Activated CD8-positive, alpha-beta memory T cell treated with anti-CD3 and anti-CD28 coated beads for 24 hours (primary cell): ENCODE data around the gene ANKRD11.
"Not testable (repeated sequence)": the region's sequence is repeated elsewhere in the genome, so short reads cannot be mapped to it uniquely, and the experiment has no call there.

ENCODE experiments used
- DNase-seq: peaks from one replicate; pipeline ENCODE4 v3.0.0-alpha.2; 2020

ANKRD11 gene

DNA sequence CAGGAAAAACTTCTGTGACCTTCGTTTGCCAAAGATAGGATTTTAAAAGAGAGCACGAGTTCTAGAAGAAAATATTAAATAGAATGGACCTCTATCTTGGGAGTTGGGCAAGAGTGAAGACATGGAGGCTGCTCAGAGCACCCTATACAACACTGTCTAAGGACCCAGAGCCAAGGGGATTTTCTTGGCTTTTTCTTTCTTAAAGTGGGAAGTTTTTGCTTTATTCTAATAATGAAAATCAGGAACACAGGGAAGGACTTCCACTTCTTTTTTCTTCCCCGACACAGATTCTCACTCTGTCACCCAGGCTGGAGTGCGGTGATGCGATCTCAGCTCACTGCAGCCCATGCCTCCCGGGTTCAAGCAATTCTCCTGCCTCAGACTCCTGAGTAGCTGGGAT, 178.7 kb downstream of the ANKRD11 start:
- DNase-seq = no peak

DNA sequence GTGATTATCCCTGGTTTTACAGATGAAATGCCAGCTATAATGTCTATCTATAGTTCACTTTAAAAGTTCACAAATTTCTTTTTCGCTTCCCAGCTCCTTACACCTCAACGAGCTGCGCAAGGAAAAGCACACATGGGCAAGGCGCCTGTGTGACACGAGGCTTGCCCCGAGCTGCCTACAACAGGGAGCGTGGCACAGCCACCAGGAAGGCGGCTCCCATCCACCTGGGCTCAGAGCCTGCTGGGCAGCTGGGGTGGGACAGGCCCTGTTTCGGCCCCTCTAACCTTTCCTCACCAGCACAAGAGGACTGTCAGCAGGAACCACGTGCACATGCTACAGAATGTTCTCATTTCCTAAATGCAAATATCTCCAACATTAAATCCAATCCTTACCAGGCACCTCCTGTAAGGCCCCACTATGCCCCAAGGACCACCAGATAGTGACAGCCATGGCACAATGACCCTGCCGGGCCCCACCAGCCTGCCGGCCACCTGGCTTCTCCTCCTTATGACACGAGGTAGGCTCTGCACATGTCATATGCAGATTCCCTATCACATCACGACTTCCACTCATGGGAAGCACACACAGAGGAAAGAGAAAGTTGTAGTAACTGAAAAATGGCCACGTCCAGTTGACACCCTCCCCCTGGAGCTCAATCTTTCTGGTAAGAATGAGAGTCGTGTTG, 180.8 kb downstream of the ANKRD11 start:
- DNase-seq = no peak

DNA sequence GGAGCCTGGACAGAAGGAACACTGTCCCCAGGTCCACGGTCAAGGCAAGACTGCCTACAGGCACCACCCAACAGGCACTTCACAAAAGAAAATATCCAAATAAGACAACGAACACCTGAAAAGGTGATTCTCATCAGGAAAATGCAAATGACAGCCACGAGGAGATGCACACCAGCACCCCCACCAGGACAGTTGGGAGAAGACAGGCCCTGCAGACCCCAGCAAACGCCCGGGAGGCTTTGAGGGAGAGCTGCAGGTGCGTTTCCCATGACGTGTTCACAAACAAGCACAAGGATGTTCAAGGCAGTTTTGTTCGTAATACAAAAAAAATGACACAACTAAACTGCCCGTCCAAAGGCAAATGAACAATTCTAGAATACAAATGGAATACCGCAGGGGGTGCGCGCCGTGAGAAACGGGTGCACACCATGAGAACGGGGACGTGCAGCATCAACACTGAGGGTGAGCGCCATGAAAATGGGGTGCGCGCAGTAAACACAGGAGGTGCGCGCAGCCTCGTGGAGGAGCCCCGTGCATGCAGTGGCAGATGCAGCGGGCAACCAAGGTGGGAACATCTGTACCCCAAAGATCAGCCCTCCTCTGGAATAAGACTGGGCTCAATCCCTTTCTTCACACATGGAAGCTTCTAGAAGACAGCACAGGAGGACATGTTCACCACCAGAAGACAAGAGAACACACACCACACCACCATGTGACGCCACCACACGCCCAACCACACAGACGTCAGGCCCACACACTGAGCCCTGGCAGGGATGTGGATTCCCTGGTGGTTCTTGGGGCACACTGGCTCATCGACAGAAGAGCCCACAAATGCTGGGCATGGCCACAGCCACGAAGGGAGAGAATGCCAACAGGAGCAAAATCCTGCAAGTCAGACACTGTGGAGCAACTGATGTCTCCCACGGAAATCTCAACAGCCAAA, 181.7 kb downstream of the ANKRD11 start:
- peak; percentile 73 for DNase-seq

DNA sequence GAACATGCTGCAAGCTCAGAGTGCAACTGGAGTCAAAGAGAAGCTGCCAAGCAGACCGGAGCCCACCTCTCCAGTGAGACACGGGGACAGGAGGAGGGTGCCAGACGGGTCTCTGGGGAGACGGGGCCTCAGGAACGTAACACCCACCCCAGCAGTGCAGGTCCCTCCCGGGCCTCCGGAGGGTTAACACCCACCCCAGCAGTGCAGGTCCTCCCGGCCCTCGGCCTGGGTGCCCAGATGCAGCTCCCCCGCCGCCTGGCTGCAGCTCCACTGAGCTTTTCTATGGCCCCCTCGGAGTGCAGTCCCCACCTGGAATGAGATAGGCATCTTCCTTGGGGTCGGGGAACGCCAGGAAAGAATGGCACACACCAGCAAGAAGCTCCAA, 182.9 kb downstream of the ANKRD11 start:
- DNase-seq = no peak

DNA sequence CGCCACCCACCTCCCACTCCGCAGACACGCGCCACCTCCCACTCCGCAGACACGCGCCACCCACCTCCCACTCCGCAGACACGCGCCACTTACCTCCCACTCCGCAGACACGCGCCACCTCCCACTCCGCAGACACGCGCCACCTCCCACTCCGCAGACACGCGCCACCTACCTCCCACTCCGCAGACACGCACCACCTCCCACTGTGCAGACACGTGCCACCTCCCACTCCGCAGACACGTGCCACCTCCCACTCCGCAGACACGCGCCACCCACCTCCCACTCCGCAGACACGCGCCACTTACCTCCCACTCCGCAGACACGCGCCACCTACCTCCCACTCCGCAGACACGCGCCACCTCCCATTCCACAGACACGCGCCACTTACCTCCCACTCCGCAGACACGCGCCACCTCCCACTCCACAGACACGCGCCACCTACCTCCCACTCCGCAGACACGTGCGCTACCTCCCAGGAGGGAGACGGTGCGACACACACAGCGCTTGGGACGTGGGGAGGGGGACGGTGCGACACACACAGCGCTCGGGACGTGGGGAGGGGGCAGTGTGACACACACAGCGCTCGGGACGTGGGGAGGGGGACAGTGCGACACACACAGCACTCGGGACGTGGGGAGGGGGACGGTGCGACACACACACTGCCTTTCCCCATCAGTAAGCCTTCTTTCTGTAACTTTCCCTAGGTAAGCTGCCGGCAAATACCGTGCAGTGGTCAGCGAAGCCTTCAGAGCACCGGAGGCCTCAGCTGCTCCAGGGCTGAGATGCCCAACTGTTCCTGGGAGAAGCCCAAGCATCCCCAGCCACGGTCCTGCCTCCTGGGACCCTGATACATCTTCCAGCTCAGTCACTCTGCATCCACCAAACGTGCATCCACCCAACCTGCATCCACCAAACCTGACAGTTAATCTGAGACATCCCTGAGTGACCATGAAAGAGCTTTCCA, 183.6 kb downstream of the ANKRD11 start:
- not testable (repeated sequence) for DNase-seq

DNA sequence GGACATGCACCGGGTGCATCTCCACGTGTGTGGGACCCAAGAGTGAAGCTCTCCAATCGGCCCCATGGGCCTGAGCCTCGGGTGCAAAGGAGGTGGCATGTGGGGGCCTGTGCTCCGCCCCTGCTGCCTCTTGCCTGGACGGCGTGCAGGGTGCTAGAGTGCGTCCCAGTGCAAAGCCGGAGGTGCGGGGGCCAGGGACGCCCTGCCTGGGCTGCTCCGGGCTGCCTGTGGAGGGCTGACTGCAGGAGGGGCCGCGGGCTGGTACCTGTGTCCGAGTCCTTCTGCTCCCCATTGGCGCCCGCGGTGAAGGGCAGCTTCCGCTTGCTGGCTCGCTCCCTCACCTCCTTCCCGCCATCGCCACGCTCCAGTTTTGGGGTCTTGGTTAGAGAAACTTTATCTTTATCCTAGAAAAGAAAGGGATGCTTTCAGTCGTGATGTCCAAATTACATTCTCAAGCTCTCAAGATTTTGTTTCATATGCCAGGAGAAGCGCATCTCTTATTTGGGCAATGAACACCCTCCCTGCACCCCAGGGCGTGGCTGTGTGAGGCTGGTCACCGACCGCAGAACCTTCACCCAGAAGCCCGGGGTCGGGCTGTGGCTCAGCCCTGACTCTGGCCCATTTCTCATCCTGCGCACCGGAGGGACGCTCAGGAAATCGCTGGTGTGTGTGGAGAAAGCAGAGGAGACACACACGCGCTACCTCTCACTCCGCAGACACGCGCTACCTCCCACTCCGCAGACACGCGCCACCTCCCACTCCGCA, 185.2 kb downstream of the ANKRD11 start:
- no peak for DNase-seq

DNA sequence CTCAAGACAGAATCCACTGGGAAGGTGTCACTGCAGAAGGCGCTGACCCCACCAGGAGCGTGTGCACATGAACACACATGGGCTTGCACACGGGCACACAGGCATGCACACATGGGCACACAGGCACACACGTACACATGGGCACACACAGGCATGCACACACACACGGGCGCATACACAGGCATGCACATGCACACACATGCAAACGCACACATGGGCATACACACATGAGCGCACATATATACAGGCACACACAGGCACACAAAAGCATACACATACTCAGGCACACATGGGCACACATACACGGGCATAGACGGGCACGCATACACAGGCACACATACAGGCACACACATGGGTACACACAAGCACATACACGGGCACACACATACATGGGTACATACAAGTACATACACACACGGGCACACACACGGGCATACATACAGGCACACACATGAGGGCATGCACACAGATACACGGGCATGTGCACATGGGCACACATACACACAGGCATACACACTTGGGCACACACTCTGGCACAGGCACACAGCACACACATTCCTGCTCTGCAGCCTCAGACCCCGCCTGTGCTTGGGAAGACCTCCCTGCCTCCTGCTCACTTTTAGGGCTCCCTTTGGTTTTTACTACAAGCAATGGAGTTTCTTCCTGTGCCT, 186.0 kb downstream of the ANKRD11 start:
- no peak for DNase-seq

DNA sequence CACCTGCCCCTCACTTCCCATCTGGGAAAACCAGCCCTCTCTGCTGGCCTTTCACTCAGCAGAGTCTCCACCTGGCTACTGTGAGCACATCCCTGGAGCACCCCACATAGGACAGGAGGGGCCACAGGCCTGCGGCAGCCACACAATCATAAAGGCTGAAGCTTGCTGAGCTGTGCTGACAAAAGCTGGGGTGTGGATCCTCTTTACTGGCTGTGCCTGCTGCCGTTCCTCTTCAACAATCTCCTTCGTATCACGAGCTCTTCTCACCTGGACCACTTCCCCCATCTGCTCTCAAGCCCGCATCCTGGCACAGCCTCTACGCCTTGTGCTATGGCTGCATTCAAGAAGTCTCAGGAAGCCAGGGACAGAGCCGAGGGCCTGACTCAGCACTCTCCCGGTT, 186.7 kb downstream of the ANKRD11 start:
- no peak for DNase-seq

DNA sequence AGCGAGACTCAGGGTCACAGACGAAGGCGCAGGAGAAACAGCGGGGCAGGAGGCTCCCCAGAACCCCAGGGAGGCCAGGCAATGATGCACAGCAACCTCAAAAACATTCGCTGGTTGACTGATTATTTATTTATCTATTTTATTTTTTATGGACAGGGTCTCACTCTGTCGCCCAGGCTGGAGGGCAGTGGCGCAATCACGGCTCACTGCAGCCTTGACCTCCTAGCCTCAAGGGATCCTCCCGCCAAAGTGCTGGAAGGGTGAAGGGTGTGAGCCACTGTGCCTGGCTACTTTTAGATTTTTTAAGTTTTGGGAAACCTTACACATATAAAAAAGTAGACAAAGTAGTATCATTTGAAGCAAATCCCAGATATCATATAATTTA, 189.4 kb downstream of the ANKRD11 start:
- DNase-seq = no peak

DNA sequence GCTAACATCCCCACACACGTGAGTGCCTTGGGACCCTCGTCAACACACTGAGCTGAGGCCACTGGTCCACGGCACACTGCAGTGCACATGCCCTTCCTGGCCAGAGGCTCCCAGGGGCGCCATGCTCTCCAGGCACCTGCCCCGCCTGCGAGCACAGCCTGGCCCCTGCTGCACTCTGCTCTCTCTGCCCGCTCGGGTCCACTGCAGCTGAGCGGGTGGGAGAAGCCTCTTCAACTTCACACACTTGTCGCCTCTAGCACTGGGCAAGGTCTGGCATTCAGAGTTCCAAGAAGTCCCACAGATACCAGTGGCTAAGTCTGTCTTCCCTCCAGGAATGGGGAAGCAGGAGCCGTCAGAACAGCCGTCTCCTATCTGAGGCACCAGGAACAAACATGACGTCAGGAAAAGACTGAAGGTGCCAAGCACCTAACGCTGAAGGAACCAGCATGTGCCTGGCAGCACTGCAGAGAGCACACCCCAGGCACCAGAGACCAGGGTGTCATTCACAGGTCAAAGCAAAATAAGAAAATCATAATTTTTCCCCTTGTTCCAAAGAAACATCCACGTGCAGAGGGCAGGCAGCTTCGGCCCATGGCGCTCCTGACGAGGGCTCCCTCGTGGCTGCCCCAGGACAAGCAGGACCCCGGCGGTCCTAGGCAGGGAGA, 189.9 kb downstream of the ANKRD11 start:
- no peak for DNase-seq

DNA sequence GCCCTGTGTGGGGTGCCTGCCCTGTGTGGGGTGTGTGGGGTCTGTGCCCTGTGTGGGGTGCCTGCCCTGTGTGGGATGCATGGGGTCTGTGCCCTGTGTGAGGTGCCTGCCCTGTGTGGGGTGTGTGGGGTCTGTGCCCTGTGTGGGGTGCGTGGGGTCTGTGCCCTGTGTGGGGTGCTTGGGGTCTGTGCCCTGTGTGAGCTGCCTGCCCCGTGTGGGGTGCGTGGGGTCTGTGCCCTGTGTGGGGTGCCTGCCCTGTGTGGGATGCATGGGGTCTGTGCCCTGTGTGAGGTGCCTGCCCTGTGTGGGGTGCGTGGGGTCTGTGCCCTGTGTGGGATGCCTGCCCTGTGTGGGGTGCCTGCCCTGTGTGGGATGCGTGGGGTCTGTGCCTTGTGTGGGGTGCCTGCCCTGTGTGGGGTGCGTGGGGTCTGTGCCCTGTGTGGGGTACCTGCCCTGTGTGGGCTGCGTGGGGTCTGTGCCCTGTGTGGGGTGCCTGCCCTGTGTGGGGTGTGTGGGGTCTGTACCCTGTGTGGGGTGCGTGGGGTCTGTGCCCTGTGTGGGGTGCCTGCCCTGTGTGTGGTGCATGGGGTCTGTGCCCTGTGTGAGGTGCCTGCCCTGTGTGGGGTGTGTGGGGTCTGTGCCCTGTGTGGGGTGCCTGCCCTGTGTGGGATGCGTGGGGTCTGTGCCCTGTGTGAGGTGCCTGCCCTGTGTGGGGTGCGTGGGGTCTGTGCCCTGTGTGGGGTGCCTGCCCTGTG, 190.8 kb downstream of the ANKRD11 start:
- not testable (repeated sequence) for DNase-seq

DNA sequence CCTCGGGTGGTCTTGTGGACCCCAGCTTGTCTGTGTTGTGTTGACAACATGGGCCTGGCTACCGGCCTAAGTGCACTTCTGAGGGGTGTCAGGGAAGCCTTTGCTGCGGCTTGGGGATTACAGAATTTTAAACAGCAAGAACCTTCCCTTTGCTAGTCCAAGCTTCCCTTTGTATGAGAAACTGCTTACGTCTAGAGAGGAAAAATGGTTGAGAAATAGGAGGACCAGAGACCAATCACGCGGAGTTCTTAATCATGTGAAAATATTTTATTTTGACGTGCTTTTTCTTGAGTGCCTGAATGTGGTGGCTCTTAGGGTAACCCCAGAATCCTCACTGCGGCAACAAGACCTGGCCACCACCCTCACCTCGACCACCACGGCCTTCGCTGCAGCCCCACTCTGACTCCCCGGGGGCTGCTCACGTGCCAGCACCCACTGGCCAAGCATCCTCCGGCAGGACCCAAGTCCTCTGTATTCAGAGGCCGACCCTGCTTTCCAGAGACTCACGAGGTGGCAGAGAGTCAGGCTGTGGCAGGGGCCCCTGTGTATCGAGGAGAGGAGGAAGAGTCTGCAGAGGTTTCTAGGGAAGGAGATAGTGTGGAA, 191.6 kb downstream of the ANKRD11 start:
- no peak for DNase-seq

DNA sequence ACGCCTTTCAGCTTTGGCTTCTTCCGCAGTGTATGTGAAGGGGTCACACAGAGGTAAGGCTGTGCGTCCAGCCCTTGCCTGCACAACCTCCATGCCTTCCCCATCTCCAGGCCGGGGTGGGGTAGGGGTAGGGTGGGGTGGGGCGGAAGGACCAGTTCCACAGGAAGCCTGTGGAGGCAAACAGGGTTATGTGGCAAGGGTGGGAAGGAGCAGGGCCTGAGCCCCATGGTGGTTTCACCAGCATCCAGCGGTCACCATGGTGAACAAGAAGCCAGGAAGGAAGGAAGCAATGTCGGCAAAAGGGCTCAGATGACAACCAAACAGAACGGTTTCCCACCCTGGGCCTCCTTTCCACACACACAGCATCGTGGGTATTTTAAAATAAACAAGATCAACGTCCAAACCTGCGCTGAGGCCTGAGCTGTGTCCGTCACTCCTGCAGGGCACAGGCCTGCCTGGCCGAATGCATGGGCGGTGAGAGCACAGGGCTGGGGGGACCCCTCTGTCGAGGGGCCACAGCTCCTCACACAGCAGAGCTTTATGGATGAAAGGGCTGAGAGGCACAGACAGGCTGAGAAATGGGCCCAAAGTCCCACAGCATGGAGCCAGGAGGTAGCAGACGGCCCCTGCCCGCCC, 192.3 kb downstream of the ANKRD11 start:
- DNase-seq = no peak

DNA sequence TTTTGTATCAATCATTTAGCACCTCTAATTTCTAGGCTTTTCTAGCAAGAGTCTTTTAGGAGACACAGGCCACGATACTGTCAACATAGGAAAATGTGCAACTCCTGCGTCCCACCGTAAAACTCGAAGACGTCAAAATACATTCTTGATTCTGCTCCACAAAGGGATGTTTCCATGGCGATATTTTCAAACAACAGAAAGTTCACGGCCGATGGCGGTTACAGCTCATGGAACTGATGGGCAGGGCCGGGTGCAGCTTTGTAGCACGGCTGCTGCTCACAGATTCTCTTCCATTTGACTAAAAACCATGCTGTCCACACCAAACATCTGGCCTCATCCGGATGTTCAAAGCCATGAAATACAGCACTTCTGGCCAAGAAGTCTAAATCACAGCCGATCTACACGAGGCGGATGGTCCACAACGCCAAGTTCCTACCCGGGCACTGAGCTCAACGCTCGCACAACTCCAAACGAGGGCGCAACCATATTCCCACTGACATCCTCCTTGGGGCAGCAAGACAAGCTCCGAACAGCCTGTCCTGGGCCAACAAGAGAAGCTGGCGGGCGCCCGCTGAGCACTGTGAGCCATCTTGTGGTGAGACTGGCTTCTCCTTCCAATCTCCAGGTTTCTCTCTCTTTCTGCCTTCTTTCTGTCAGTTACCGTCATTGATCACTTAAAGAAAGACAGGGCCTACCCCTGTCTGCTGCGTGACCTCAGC, 193.0 kb downstream of the ANKRD11 start:
- no peak for DNase-seq

DNA sequence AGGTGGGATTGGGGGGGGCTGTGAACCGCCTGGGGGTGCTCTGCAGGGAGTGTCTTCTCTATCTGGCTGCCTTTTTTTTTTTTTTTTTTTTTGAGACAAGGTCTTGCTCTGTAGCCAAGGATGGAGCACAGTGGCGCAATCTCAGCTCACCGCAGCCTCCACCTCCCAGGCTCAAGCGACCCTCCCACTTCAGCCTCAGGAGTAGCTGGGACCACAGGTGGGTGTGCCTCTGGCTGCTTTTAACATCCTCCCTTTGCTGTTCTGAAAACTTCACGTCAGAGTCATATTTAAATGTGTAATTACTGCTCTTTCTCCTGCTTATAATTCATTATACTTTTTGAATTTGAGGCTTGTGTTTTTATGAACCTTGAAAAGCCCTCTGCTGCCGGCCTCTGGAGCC, 194.4 kb downstream of the ANKRD11 start:
- no peak for DNase-seq

DNA sequence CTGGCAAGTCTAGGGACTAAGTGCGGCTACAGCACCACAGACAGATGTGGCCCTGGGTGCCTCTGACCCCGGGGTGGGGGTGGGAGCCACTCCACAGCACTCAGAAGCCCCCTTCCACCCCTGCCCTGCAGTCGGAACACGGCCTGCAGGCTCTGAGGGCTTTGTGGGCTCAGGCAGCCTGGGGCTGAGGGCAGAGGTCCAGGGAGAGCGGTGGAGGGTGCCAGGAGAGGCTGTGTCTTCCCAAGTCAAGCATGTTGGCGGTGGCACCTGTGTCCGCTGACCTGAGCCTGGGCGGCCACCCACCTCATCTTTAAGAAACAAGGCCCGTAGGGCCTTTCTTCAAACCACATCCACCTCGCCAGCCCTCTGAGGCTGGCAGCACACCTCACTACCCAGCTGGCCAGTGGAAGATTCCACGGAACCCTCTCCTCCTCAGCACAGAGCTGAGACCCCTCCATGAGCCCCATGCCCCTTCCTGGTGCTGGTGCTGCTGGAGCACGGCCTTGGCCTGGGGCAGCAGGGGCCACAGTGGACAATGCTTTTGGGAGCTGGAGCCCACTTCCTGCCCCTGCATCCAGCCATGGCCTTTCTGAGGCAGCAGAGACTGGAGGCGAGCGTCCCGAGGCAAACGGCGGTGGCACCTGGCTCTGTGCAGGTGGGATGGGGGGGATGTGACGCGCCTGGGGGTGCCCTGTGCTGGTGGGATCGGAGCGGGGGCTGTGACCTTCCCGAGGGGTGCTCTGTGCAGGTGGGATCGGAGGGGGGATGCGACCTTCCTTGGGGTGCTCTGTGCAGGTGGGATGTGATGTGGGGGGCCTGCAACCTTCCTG, 195.1 kb downstream of the ANKRD11 start:
- DNase-seq = no peak

DNA sequence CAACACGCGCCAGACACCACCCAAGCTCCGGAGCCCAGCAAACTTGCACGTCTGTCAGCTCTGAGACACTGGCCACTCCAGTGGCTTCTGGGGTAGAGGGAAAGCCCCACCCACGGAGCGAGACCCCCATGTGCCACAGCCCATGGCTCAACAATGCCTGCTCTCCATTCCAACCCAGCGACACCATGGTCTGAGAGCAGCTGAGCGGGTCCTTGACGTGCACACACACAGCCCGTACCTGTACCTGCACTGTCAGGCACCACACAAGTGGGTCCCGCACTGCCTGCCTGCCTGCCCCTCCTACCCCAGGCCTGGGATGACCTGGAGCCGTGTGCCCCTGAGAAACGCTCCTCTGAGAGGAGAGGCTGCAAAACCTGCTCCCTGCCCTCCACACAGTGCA, 195.9 kb downstream of the ANKRD11 start:
- no peak for DNase-seq
